ENCODE measurements around the gene NEB.
"Not testable (repeated sequence)": the region's sequence is repeated elsewhere in the genome, so short reads cannot be mapped to it uniquely, and the experiment has no call there.

DNA sequence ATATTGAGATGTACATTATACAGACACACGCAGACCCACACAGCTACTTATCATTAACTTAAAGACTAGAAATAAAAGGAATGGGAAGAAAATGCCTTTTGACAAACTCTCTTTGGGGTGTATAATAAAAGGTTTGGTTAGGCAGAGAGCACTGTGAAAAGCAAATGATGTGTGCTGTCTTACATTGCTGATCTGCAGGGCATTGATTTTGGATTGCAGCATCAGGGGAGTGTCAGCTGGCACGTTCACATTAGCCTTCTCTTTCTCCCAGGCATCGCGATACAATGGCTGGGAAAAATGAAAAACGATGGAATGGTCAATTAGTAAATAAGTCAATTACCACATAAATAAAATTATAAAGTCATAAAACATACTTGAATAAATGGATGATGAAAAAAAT is 153.0 kb downstream of the NEB start:
- TF ChIP-seq, protein P1, sequence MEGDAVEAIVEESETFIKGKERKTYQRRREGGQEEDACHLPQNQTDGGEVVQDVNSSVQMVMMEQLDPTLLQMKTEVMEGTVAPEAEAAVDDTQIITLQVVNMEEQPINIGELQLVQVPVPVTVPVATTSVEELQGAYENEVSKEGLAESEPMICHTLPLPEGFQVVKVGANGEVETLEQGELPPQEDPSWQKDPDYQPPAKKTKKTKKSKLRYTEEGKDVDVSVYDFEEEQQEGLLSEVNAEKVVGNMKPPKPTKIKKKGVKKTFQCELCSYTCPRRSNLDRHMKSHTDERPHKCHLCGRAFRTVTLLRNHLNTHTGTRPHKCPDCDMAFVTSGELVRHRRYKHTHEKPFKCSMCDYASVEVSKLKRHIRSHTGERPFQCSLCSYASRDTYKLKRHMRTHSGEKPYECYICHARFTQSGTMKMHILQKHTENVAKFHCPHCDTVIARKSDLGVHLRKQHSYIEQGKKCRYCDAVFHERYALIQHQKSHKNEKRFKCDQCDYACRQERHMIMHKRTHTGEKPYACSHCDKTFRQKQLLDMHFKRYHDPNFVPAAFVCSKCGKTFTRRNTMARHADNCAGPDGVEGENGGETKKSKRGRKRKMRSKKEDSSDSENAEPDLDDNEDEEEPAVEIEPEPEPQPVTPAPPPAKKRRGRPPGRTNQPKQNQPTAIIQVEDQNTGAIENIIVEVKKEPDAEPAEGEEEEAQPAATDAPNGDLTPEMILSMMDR (conservative IDR thresholded peaks at IDR 0.05; ENCODE audit: low read length): not testable (repeated sequence)
- TF ChIP-seq EZH2phosphoT487 (IDR thresholded peaks at IDR 0.05; ENCODE audit: borderline replicate concordance): not testable (repeated sequence)

All from Loucy (cell line).